Bronchial epithelial cell (primary cell): Measurements from ENCODE around the gene TRIP12. TPM values are rescaled to one million over a fixed set of nuclear protein-coding genes. Genes with fewer than 3 reads are reported as not detected.

Experiments
- DNase-seq: peaks from one replicate; pipeline ENCODE4 v3.0.0-alpha.2; 2010; ENCODE audit warnings: low read depth
- FAIRE-seq: peaks from 2 replicates; lab custom pipeline; 2011; peaks lifted over from hg19 to GRCh38; lab: Jason Lieb, UNC
- H3K27me3 ChIP-seq: 2 replicates; pipeline ENCODE4 v1.5.1; 2011; ENCODE audit warnings: low read length; ENCODE audit not compliant: control insufficient read depth, insufficient read depth
- H3K36me3 ChIP-seq: 2 replicates; pipeline ENCODE4 v1.5.1; 2011; ENCODE audit warnings: low read length; ENCODE audit not compliant: control insufficient read depth, insufficient read depth
- H3K4me3 ChIP-seq: 2 replicates; pipeline ENCODE4 v1.5.1; 2011; ENCODE audit warnings: mild to moderate bottlenecking, low read depth, low read length, control low read depth
- CTCF ChIP-seq: IDR thresholded peaks from 2 replicates; pipeline ENCODE4 v1.5.1; 2011; ENCODE audit warnings: mild to moderate bottlenecking, moderate library complexity, low read length, control low read depth, inconsistent platforms; ENCODE audit not compliant: insufficient read depth, severe bottlenecking
- total RNA-seq: library from RNA; depleted of rRNA; stranded (reverse); fragments of >200 nt; gene quantifications from 2 replicates; pipeline ENCODE4 v1.2.1, GENCODE V29; 2014

TRIP12 gene
- total RNA-seq, 1 donor from 2014 or later = 170 TPM

GRCh38 chr2:229920011-229920641, 1.7 kb downstream of the TRIP12 start:
- no peak for DNase-seq
- Histone ChIP-seq H3K27me3 (no peaks in the 10 kb centered on the region), H3K36me3 (no peaks in the 10 kb centered on the region), H3K4me3 (peak overlapping the region; percentile 94)
- no peak for TF ChIP-seq CTCF
- no peak for FAIRE-seq

DNA sequence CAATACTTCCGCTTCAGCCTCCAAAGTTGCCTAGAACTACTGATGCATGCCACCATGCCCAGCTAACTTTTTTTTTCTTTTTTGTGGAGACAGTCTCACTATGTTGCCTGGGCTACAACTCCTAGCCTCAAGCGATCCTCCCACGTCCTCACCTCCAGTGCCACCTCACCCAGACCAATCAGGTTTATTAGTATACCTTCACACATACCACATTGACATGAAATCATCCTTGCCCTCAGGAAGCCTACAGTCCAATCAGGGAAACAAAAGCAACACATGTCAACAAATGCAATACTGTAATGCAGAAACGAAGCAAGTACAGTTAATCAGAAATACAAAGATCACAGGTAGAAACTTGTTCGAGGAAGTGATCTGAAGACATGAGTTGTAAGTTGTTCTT, 4.0 kb downstream of the TRIP12 start:
- H3K27me3 ChIP-seq = no peaks in the 10 kb centered on the region
- H3K4me3 ChIP-seq = no peak overlapping the region
- peak; percentile 18 for FAIRE-seq
- DNase-seq = no peak
- TF ChIP-seq CTCF = no peak
- no peaks in the 10 kb centered on the region for H3K36me3 ChIP-seq

- no peak for TF ChIP-seq CTCF
- FAIRE-seq (no peak), DNase-seq (no peak)
- Histone ChIP-seq H3K27me3 (no peaks in the 10 kb centered on the region), H3K36me3 (no peaks in the 10 kb centered on the region), H3K4me3 (no peak overlapping the region)
Measured at GRCh38 chr2:229914171-229914570, 7.6 kb downstream of the TRIP12 start.

GRCh38 chr2:229910832-229911412, 10.9 kb downstream of the TRIP12 start:
- no peak for DNase-seq
- no peak for FAIRE-seq
- no peak overlapping the region for H3K4me3 ChIP-seq
- H3K27me3 ChIP-seq = no peaks in the 10 kb centered on the region
- TF ChIP-seq CTCF = peak; percentile 18
- H3K36me3 ChIP-seq = no peaks in the 10 kb centered on the region

DNA sequence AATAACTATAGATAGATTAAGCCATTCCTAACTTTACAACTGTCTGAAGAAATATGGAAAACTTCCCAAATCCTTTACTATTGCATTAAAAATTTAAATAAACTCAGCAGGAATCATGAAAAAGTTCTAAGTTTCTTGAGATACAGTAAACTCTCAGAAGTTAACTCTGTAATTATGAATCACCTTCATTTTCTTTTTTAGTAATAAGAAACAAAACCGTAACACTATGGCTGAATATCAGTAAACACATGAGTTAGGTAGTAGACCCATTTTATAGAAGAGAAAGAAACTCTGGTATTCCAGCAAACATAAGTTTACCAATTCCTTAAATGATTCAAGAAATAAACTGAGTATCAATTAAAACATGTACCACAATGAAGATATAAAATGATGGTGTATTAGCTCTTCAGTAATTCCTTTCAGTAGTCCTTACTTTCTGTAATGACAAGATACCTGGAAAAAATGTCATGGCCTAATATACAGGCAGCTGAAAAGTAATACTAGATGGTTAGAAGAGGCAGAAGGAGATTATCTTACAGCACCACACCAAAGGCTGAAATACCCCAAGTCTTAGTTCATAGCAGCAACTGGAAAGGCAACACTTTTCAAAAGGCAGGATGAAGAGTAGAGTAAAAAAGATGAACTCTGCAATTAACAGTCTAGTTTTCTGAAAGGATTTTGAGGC, 11.5 kb downstream of the TRIP12 start:
- no peak overlapping the region for H3K4me3 ChIP-seq
- no peak for TF ChIP-seq CTCF
- H3K27me3 ChIP-seq = no peaks in the 10 kb centered on the region
- FAIRE-seq (no peak), DNase-seq (no peak)
- peaks cover 2% of the 10 kb centered on the region for H3K36me3 ChIP-seq
